GM10847 (cell line): Measurements from ENCODE around the gene CZIB.

Source experiments
- POLR2A ChIP-seq: IDR thresholded peaks from 2 replicates; pipeline ENCODE4 v1.6.1; 2011; ENCODE audit not compliant: insufficient read length; ENCODE audit errors: extremely low read depth

The CZIB gene

DNA sequence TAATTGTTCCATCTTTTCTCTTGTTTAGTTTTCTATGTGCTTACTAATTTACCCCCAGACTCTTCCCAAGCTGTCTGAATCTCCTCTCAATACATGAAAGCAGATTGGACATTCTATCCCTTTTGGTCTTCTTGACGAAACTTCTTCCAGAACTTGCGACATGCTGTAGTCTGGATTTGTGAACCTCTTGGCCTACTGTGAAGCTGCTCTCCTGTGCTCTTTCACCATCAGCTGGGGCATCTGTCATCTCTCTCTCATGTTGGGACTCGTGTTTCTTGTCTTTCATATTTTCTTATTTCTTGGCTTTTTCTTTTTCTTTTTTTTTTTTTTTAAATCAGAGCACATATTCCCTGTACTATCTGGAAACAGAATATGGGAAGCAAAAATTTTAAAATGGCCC, 17.0 kb downstream of the CZIB start:
- no peak for TF ChIP-seq POLR2A

GRCh38 chr1:53198241-53198651, 22.2 kb downstream of the CZIB start:
- TF ChIP-seq POLR2A = no peak

- TF ChIP-seq POLR2A = no peak
Observed at GRCh38 chr1:53197291-53198200, 22.9 kb downstream of the CZIB start.

- TF ChIP-seq POLR2A = peak; percentile 95
Observed at GRCh38 chr1:53196485-53197290, 23.7 kb downstream of the CZIB start, which contains the start of gene CPT2. Gene CPT2, plus strand, starts transcription at chr1:53196824. Its CDS starts 120 bp downstream, at chr1:53196944.

GRCh38 chr1:53196017-53196484, 24.4 kb downstream of the CZIB start:
- no peak for TF ChIP-seq POLR2A

DNA sequence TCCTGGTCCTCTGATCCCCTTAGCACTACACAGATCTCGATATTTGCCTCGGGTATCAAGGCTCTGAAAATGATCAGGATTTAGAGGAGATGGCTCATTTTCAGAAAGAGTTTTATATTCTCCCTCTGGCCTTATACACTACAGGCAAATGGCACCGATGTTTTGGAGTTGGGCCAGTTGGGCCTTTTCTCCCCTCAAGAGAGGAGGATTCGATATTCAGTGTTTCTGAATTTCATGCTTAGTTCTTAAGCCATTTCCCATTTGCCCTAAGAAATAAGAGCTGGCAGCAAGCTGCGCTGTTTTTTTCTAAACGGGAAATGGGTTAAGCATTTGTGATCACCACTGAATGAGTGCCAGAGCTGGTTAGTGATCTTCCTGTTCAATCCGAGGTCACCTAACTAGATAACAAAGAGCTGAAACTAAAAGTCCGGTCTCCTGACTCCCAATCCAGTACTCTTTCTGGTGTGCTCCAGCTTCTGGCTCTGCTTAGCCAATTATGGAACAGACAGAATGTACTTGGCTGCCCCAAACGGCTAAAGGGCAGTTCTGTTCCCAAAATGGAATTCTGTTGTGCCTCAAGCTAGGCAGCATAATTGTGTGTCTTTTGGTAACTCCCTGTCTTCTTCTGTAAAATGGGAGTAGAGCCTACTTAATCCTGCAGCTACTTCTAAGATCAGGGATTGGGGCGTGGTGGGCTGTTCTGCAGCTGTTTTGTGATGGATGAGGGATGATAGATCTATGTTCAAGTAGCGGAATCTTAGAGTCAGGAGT, 25.0 kb downstream of the CZIB start:
- TF ChIP-seq POLR2A = no peak

DNA sequence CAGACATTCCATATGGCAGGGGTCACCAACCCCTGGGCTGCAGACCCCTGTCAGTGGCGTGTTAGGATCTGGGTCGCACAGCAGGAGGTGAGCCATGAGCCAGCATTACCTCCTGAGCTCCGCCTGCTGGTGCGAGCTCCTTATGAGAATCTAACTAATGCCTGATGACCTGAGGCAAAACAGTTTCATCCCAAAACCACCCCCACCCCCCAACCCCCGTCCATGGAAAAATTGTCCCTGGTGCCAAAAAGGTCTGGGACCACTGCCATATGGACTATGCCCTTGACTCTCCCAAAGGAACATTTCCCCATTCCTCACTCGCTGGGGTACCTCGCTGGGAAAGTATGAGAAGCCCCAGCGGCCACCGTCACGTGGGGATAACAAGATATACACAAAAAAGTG, 30.2 kb downstream of the CZIB start:
- TF ChIP-seq POLR2A = no peak

DNA sequence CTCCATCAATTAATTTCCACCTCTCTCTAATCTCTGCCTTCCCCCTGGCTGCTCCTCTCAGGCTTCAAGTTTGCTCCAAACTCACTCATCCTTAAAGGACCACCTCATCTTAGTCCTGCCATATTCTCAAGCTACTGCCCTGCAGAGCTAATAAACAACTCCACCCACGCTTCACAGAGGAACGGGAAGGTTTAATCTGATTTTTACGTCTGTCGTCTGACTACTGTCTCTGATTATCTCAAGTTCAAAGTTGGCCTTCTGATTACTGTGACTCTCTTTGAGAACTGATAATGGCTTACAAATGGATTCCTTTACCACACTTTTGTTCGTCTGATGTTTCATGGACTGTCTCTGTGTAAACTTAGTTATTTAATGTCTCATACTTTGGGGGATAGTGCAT, 31.4 kb downstream of the CZIB start:
- TF ChIP-seq POLR2A = no peak

- TF ChIP-seq POLR2A = no peak
Observed at GRCh38 chr1:53188099-53188498, 32.3 kb downstream of the CZIB start.

- TF ChIP-seq POLR2A = no peak
Observed at GRCh38 chr1:53187401-53187800, 33.0 kb downstream of the CZIB start.

GRCh38 chr1:53186533-53186932, 33.9 kb downstream of the CZIB start:
- no peak for TF ChIP-seq POLR2A

DNA sequence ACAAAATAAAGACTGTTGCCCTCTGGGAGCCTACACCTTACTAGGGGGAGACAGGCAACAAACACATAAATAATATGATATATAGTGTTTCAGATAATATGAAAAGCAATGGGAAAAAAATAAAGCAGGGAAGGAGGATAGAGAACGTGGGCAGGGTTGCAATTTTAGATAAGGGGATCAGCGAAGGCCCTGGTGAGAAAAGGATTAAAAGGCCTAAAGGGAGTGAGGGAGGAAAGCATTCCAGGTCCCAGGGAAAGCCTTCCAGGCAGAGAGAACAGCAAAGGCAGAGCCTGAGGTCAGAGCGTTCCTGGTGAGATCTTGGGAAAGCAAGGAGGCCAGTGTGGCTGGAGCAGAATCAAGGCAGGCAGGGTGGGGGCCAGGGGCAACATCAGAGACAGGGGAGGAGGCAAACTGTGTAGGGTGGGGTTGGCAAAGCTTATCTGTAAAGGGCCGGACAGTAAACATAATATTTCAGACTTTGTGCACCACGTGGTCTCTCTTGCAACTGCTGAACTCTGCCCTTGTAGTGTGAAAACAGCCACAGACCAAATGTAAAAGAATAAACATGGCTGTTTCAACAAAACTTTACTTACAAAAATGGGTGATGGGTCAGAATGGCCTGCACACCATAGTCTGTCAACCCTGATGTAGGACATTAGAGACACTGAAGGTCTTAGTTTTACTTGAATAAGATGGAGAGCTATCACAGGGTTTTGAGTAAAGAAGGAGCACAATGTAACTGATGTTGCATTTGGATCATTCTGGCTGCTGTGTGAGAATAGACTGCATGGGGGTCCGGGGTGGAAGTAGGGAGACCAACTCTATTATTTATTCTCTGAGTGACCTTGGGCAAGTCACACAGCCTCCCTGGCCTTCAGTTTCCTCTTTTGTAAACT, 37.1 kb downstream of the CZIB start:
- TF ChIP-seq POLR2A = no peak

GRCh38 chr1:53182716-53183094, 37.7 kb downstream of the CZIB start:
- TF ChIP-seq POLR2A = no peak

GRCh38 chr1:53182111-53182593, 38.3 kb downstream of the CZIB start:
- TF ChIP-seq POLR2A = no peak
